HCT116 (cell line): ENCODE data around the gene UTS2B.

Experiments
- CTCF ChIP-seq, 3 experiments: fragments of 200-600 bp in 1 of 3; sonication (generic) in 1 of 3; IDR thresholded peaks in 2 of 3; conservative IDR thresholded peaks in 1 of 3; 2 replicates each; pipeline ENCODE4 v1.5.1; 2012 to 2017; ENCODE audit warnings: low read depth in 2 of 3, low read length in 2 of 3, antibody characterized with exemption in 1 of 3, borderline replicate concordance in 1 of 3, control low read depth in 1 of 3, mild to moderate bottlenecking in 1 of 3, mixed read lengths in 1 of 3, mixed run types in 1 of 3, moderate library complexity in 1 of 3; ENCODE audit not compliant: insufficient read depth in 1 of 3
- EZH2phosphoT487 ChIP-seq: fragments of 200-600 bp; IDR thresholded peaks from 2 replicates; pipeline ENCODE4 v1.6.1; 2018; ENCODE audit warnings: antibody characterized with exemption, borderline replicate concordance
- JUND ChIP-seq: IDR thresholded peaks from 2 replicates; pipeline ENCODE4 v1.6.1; 2012
- POLR2A ChIP-seq: IDR thresholded peaks from 2 replicates; pipeline ENCODE4 v1.7.0; 2011; ENCODE audit warnings: borderline replicate concordance; ENCODE audit not compliant: insufficient read depth, insufficient read length; ENCODE audit errors: extremely low read depth
- POLR2AphosphoS5 ChIP-seq: IDR thresholded peaks from 2 replicates; pipeline ENCODE4 v1.6.1; 2011; ENCODE audit warnings: mild to moderate bottlenecking, low read depth, low read length, moderate library complexity
- REST ChIP-seq: IDR thresholded peaks from 2 replicates; pipeline ENCODE4 v1.6.1; 2012; ENCODE audit warnings: low read depth
- SIN3A ChIP-seq: IDR thresholded peaks from 2 replicates; pipeline ENCODE4 v1.6.1; 2012; ENCODE audit warnings: low read depth
- SP1 ChIP-seq: IDR thresholded peaks from 2 replicates; pipeline ENCODE4 v1.6.1; 2012; ENCODE audit warnings: low read depth
- TCF7L2 ChIP-seq: IDR thresholded peaks from 2 replicates; pipeline ENCODE4 v1.7.0; 2011; ENCODE audit warnings: borderline replicate concordance, inconsistent platforms; ENCODE audit not compliant: insufficient read depth, insufficient read length; ENCODE audit errors: extremely low read depth
- YY1 ChIP-seq: IDR thresholded peaks from 2 replicates; pipeline ENCODE4 v1.6.1; 2011; ENCODE audit warnings: low read length, low read depth, moderate library complexity, mild to moderate bottlenecking; ENCODE audit not compliant: insufficient replicate concordance; ENCODE audit errors: extremely low read depth
- ZFX ChIP-seq: fragments of 450-650 bp; IDR thresholded peaks from 2 replicates; pipeline ENCODE4 v1.6.1; 2017

DNA sequence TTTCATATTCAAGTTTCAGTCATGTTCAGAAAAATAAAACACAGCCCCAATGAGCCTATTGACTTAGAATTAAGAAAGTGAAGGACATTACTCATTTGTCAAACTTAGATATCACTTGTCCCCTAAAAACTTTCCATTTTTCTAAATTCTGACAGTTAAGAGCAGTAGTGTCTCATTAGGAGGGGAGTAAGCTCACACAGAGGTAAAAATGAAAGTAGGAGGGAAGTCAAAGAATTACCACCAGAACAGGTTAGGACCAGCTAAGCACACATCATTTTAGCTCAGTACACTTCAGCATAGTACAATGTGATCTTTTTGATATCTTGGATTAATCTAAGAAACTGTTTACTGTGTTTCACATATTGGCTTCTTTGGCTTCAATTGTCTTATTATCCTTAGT is 67.0 kb downstream of the UTS2B start:
- TF ChIP-seq EZH2phosphoT487 (no peak), ZFX (no peak), CTCF (IDR thresholded peaks at IDR 0.05 in 2 of 3, conservative IDR thresholded peaks at IDR 0.05 in 1 of 3; ENCODE audit: borderline replicate concordance in 1 of 3, insufficient read depth in 1 of 3, low read depth in 2 of 3, low read length in 2 of 3) (no peak), REST (no peak), TCF7L2 (no peak), SIN3A (no peak), POLR2AphosphoS5 (no peak), POLR2A (no peak), YY1 (no peak), JUND (no peak), SP1 (no peak)
